Naive thymus-derived CD8-positive, alpha-beta T cell (primary cell): Measurements from ENCODE around the gene LRMDA. TPM values are rescaled to one million over a fixed set of nuclear protein-coding genes. Genes with fewer than 3 reads are reported as not detected.

ENCODE experiments used
- ATAC-seq, 2 donors: fragments of 150-1000 bp; cut with Tn5 transposase in 1 of 2; sonication (Bioruptor Pico), chemical (Tn5 transposase) in 1 of 2; 1 replicate in 1 of 2; 2 replicates in 1 of 2; pipeline ENCODE4 v1.10.0; 2021; ENCODE audit warnings: mild to moderate bottlenecking in 2 of 2, moderate library complexity in 2 of 2
- POLR2A ChIA-PET: fragments of 350-600 bp; sonication (Branson Sonifier 250); formaldehyde crosslinking; loops from one replicate; lab custom pipeline; 2021; ENCODE audit warnings: antibody characterized with exemption; lab: Charles Lee
- DNase-seq, 10 donors: peaks; one replicate each; pipeline versions ENCODE4 v3.0.0 to v3.0.0-alpha.2; 2020 to 2022
- H3K27ac Mint-ChIP-seq, 10 donors: one replicate each; pipeline ENCODE4 v1.8.0; 2020 to 2022; ENCODE audit warnings: mild to moderate bottlenecking in 10 of 10, mixed read lengths in 10 of 10, moderate library complexity in 4 of 10, inconsistent platforms in 1 of 10
- H3K27me3 Mint-ChIP-seq, 5 donors: one replicate each; pipeline ENCODE4 v1.8.0; 2021 to 2022; ENCODE audit warnings: mixed read lengths in 5 of 5
- H3K36me3 Mint-ChIP-seq, 3 donors: one replicate each; pipeline ENCODE4 v1.8.0; 2020 to 2022; ENCODE audit warnings: mixed read lengths in 3 of 3, mild to moderate bottlenecking in 2 of 3, inconsistent platforms in 1 of 3
- H3K4me1 Mint-ChIP-seq, 4 donors: one replicate each; pipeline ENCODE4 v1.8.0; 2021 to 2022; ENCODE audit warnings: mixed read lengths in 4 of 4
- H3K4me3 Mint-ChIP-seq, 10 donors: one replicate each; pipeline ENCODE4 v1.8.0; 2020 to 2022; ENCODE audit warnings: mild to moderate bottlenecking in 10 of 10, mixed read lengths in 10 of 10, moderate library complexity in 6 of 10, inconsistent platforms in 1 of 10
- H3K9me3 Mint-ChIP-seq, 9 donors: one replicate each; pipeline ENCODE4 v1.8.0; 2020 to 2022; ENCODE audit warnings: mixed read lengths in 9 of 9, mild to moderate bottlenecking in 3 of 9, inconsistent platforms in 1 of 9, moderate library complexity in 1 of 9
- polyA plus RNA-seq, 3 donors: library from polyadenylated mRNA; unstranded; fragments of 300-500 nt; fragmentation: Illumina TruSeq; gene quantifications; one replicate each; pipeline ENCODE4 v1.2.3, GENCODE V29; 2021
- total RNA-seq, 8 experiments: library from RNA in 2 of 8; stranded (reverse) in 2 of 8; gene quantifications; one replicate each; pipeline ENCODE4 v1.2.3 and lab custom pipeline; 2021 to 2026

LRMDA gene
- total and polyA plus RNA-seq, 5 experiments from 2014 or later = not detected

- POLR2A ChIA-PET = no interaction called here
- Mint-ChIP-seq H3K4me3 (no peak overlapping the region), H3K27me3 (peaks cover 0 to 26% (median 4%) of the 10 kb centered on the region in 5 donors), H3K4me1 (peaks cover 0 to 2% (median 0%) of the 10 kb centered on the region in 4 donors), H3K27ac (peak overlapping the region in 1 of 10 donors; percentile 14), H3K36me3 (no peaks in the 10 kb centered on the region), H3K9me3 (peaks cover 0 to 5% (median 0%) of the 10 kb centered on the region in 9 donors)
- no peak for DNase-seq
- ATAC-seq = no peak
Measured at GRCh38 chr10:76111986-76112825, 680.8 kb downstream of the LRMDA start.

- Mint-ChIP-seq H3K27ac (no peak overlapping the region), H3K4me3 (no peak overlapping the region), H3K9me3 (peaks cover 0 to 5% (median 0%) of the 10 kb centered on the region in 9 donors), H3K36me3 (no peaks in the 10 kb centered on the region), H3K4me1 (peaks cover 0 to 2% (median 0%) of the 10 kb centered on the region in 4 donors), H3K27me3 (peaks cover 0 to 26% (median 4%) of the 10 kb centered on the region in 5 donors)
- ATAC-seq (no peak), DNase-seq (no peak)
- POLR2A ChIA-PET = no interaction called here
Measured at GRCh38 chr10:76112826-76113150, 681.4 kb downstream of the LRMDA start.

- DNase-seq = no peak
- Mint-ChIP-seq H3K4me1 (peaks cover 0 to 2% (median 0%) of the 10 kb centered on the region in 4 donors), H3K4me3 (no peak overlapping the region), H3K27ac (no peak overlapping the region), H3K36me3 (no peaks in the 10 kb centered on the region), H3K9me3 (peaks cover 0 to 5% (median 0%) of the 10 kb centered on the region in 9 donors), H3K27me3 (peaks cover 0 to 26% (median 4%) of the 10 kb centered on the region in 5 donors)
- POLR2A ChIA-PET = no interaction called here
- no peak for ATAC-seq
Measured at GRCh38 chr10:76113952-76114351, 682.5 kb downstream of the LRMDA start.

DNA sequence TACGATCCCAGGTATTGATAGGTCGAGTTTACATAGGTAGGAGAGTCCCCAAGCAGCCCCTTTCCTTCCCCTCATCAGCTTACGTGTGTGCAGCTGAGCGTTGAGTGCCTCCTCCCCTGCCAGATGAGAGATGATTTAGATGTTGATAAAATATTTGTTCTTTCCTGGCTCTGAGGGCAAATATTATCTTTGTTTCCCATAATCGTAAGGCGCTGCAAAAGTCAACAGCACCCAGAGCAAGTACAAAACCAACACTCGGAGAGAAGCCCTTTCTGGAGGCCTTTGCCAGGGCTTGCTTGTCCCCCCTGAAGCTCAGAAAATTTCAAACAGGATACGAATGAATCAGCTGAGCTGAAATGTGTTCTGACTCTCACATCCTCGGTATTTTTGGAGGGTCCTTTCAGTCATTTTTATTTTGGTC, 683.2 kb downstream of the LRMDA start:
- Mint-ChIP-seq H3K4me3 (no peak overlapping the region), H3K9me3 (peaks cover 0 to 5% (median 0%) of the 10 kb centered on the region in 9 donors), H3K36me3 (no peaks in the 10 kb centered on the region), H3K27me3 (peaks cover 0 to 26% (median 4%) of the 10 kb centered on the region in 5 donors), H3K4me1 (peaks cover 0 to 2% (median 0%) of the 10 kb centered on the region in 4 donors), H3K27ac (no peak overlapping the region)
- ATAC-seq (no peak), DNase-seq (no peak)
- POLR2A ChIA-PET = no interaction called here

GRCh38 chr10:76115131-76115470, 683.7 kb downstream of the LRMDA start:
- POLR2A ChIA-PET = no interaction called here
- H3K4me1 Mint-ChIP-seq = peaks cover 0 to 1% (median 0%) of the 10 kb centered on the region in 4 donors

GRCh38 chr10:76115471-76116155, 684.2 kb downstream of the LRMDA start:
- H3K27ac Mint-ChIP-seq = no peak overlapping the region
- no peak for DNase-seq
- no peaks in the 10 kb centered on the region for H3K4me1 Mint-ChIP-seq
- ATAC-seq = no peak
- peaks cover 0 to 5% (median 0%) of the 10 kb centered on the region in 9 donors for H3K9me3 Mint-ChIP-seq
- POLR2A ChIA-PET = no interaction called here
- H3K4me3 Mint-ChIP-seq = no peak overlapping the region
- no peaks in the 10 kb centered on the region for H3K36me3 Mint-ChIP-seq
- H3K27me3 Mint-ChIP-seq = peaks cover 0 to 26% (median 5%) of the 10 kb centered on the region in 5 donors

More at GRCh38 chr10:76115131-76115470, 683.7 kb downstream of the LRMDA start:
- DNase-seq = no peak
- H3K27me3 Mint-ChIP-seq = peaks cover 0 to 26% (median 4%) of the 10 kb centered on the region in 5 donors
- no peak for ATAC-seq
- no peak overlapping the region for H3K27ac Mint-ChIP-seq
- peaks cover 0 to 5% (median 0%) of the 10 kb centered on the region in 9 donors for H3K9me3 Mint-ChIP-seq
- no peaks in the 10 kb centered on the region for H3K36me3 Mint-ChIP-seq
- no peak overlapping the region for H3K4me3 Mint-ChIP-seq

- ATAC-seq = no peak
- H3K36me3 Mint-ChIP-seq = no peaks in the 10 kb centered on the region
Measured at GRCh38 chr10:76116523-76116922, 685.1 kb downstream of the LRMDA start.

GRCh38 chr10:76117949-76118348, 686.5 kb downstream of the LRMDA start:
- Mint-ChIP-seq H3K36me3 (no peaks in the 10 kb centered on the region), H3K4me3 (no peak overlapping the region), H3K27ac (no peak overlapping the region), H3K9me3 (peaks cover 0 to 5% (median 0%) of the 10 kb centered on the region in 9 donors), H3K27me3 (peaks cover 0 to 17% (median 3%) of the 10 kb centered on the region in 5 donors), H3K4me1 (no peaks in the 10 kb centered on the region)
- POLR2A ChIA-PET = no interaction called here
- DNase-seq (no peak), ATAC-seq (no peak)

More at GRCh38 chr10:76116523-76116922, 685.1 kb downstream of the LRMDA start:
- no peaks in the 10 kb centered on the region for H3K4me1 Mint-ChIP-seq
- H3K4me3 Mint-ChIP-seq = no peak overlapping the region
- no peak for DNase-seq
- peaks cover 0 to 20% (median 4%) of the 10 kb centered on the region in 5 donors for H3K27me3 Mint-ChIP-seq
- H3K27ac Mint-ChIP-seq = no peak overlapping the region
- H3K9me3 Mint-ChIP-seq = peaks cover 0 to 5% (median 0%) of the 10 kb centered on the region in 9 donors
- POLR2A ChIA-PET = no interaction called here

DNA sequence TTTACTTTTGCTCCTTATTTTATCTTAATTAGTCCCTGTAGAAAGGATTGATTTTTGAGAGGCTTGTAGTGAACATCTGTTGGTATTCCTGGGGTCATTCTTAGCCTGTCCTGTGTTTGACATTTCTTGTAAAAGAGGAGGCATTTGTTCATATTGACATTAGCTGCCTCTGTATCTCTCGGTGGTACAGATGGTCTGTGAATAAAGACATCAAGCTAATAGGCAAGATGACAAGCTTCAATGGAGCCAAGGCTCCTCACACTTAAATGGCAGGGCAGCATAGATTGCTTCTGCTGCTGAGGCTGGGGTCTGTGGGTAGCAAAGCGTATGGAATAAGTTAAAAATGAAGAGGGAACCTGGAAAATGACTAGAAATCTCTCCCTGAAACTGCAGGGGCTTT, 687.6 kb downstream of the LRMDA start:
- Mint-ChIP-seq H3K9me3 (peaks cover 0 to 3% (median 0%) of the 10 kb centered on the region in 9 donors), H3K27me3 (peaks cover 0 to 13% (median 3%) of the 10 kb centered on the region in 5 donors), H3K36me3 (no peaks in the 10 kb centered on the region), H3K27ac (no peak overlapping the region), H3K4me3 (no peak overlapping the region), H3K4me1 (no peaks in the 10 kb centered on the region)
- ATAC-seq (no peak), DNase-seq (no peak)
- POLR2A ChIA-PET = no interaction called here

DNA sequence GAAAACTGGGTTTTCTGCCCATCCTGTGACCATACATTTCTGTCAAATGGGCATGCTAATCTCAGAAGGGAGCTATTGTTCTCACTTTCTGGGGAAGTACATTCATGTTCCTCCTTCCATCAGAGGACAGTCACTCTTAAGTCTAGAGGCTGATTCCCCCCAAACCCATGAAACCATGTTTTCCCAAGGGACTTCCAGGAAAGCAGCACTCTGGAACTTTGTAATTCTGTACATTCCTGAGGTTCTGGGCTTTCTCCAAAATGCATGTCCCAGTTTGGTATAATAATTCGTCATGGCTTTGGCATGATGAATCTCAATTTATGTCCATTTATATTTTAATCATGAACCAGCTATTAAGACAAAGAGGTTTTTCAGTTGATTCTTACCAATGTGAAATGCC, 688.1 kb downstream of the LRMDA start:
- peaks cover 0 to 13% (median 3%) of the 10 kb centered on the region in 5 donors for H3K27me3 Mint-ChIP-seq

DNA sequence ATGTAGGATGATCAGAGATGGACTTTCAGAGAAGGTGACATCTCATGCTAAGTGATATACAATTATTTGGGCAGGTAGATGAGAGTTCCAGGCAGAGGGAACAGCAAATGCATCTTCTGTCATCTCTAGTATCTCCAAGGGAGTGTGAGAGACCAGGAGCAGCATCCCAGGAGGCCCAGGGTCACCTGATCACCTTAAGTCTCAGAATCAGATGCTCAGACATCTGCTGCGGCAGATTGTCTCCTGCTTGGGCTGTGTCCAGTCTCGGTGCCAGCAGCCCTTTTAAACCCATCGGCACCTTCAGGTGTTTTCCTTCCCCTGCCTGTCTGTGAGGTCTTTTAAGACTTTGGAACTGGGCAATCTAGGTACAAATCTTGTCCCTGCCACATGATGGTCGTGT, 690.6 kb downstream of the LRMDA start:
- Mint-ChIP-seq H3K9me3 (no peaks in the 10 kb centered on the region), H3K27me3 (peaks cover 0 to 4% (median 0%) of the 10 kb centered on the region in 5 donors), H3K27ac (no peak overlapping the region), H3K4me1 (no peaks in the 10 kb centered on the region), H3K36me3 (no peaks in the 10 kb centered on the region), H3K4me3 (no peak overlapping the region)
- DNase-seq = no peak
- ATAC-seq = no peak
- POLR2A ChIA-PET = no interaction called here

More for the DNA sequence above, 688.1 kb downstream of the LRMDA start:
- H3K36me3 Mint-ChIP-seq = no peaks in the 10 kb centered on the region
- ATAC-seq (no peak), DNase-seq (no peak)
- POLR2A ChIA-PET = no interaction called here
- H3K4me1 Mint-ChIP-seq = no peaks in the 10 kb centered on the region
- H3K27ac Mint-ChIP-seq = no peak overlapping the region
- no peak overlapping the region for H3K4me3 Mint-ChIP-seq
- peaks cover 0 to 3% (median 0%) of the 10 kb centered on the region in 9 donors for H3K9me3 Mint-ChIP-seq

GRCh38 chr10:76124280-76124679, 692.9 kb downstream of the LRMDA start:
- no peaks in the 10 kb centered on the region for H3K4me1 Mint-ChIP-seq
- no peak overlapping the region for H3K27ac Mint-ChIP-seq

GRCh38 chr10:76125900-76126299, 694.5 kb downstream of the LRMDA start:
- Mint-ChIP-seq H3K4me3 (no peak overlapping the region), H3K27me3 (peaks cover 0 to 4% (median 0%) of the 10 kb centered on the region in 5 donors), H3K4me1 (no peaks in the 10 kb centered on the region), H3K36me3 (no peaks in the 10 kb centered on the region), H3K9me3 (peaks cover 0 to 3% (median 0%) of the 10 kb centered on the region in 9 donors), H3K27ac (no peak overlapping the region)
- ATAC-seq (no peak), DNase-seq (no peak)
- POLR2A ChIA-PET = no interaction called here

More at GRCh38 chr10:76124280-76124679, 692.9 kb downstream of the LRMDA start:
- no peak overlapping the region for H3K4me3 Mint-ChIP-seq
- H3K9me3 Mint-ChIP-seq = peaks cover 0 to 3% (median 0%) of the 10 kb centered on the region in 9 donors
- ATAC-seq = no peak
- no peaks in the 10 kb centered on the region for H3K36me3 Mint-ChIP-seq
- POLR2A ChIA-PET = no interaction called here
- DNase-seq = no peak
- H3K27me3 Mint-ChIP-seq = peaks cover 0 to 4% (median 1%) of the 10 kb centered on the region in 5 donors
